ENCODE measurements around the gene OCEL1. TPM values are rescaled to one million over a fixed set of nuclear protein-coding genes. Genes with fewer than 3 reads are reported as not detected.

The OCEL1 gene
- total and polyA plus RNA-seq, 2 of the 13 experiments (the other 11 are each of a cell fraction or from before 2014, with no cell fraction given), result 10.6 to 17.2 TPM

GRCh38 chr19:17211547-17212446 is 14.2 kb upstream of the OCEL1 start:
- Histone ChIP-seq H3K4me2 (ENCODE audit: low read depth, low read length) (no peak overlapping the region), H3K27ac (ENCODE audit: extremely low read length, insufficient read depth, low read length) (no peak overlapping the region), H3K27me3 (ENCODE audit: control insufficient read depth in 1 of 2, insufficient read depth in 2 of 2, low read length in 2 of 2) (no peaks in the 10 kb centered on the region; a peak in 1 of 5 replicates), H3K36me3 (replicated peaks in 1 of 2; ENCODE audit: control insufficient read depth in 1 of 2, insufficient read depth in 2 of 2, low read length in 2 of 2) (peaks cover 2 to 6% of the 10 kb centered on the region in 2 experiments; a peak in 3 of 5 replicates), H3K4me1 (ENCODE audit: insufficient read depth, low read length) (peaks cover 28% of the 10 kb centered on the region), H2AFZ (ENCODE audit: low read length) (no peak overlapping the region), H3K4me3 (replicated peaks in 1 of 3; ENCODE audit: insufficient read depth in 1 of 3, low read depth in 2 of 3, low read length in 3 of 3) (no peak overlapping the region), H3K79me2 (ENCODE audit: insufficient read depth, low read length) (no peaks in the 10 kb centered on the region), H3K9me3 (ENCODE audit: low read length) (no peaks in the 10 kb centered on the region), H4K20me1 (ENCODE audit: insufficient read depth, low read length) (no peaks in the 10 kb centered on the region), H3K9ac (ENCODE audit: insufficient read depth, low read depth, low read length) (no peak overlapping the region)
- no peak for FAIRE-seq
- CTCF ChIA-PET (ENCODE audit: low intra/inter-chr PET ratio, low total read pairs), result no interaction called here
- DNase-seq (ENCODE audit: low spot score), result no peak
- BruUV-seq (replicated peaks), result no TSS peak
- in situ Hi-C loops (cut with HindIII; ENCODE audit: extremely low pct_ligation_motif_present, low pct_unique_long_range_greater_than_20kb) (no loop called here), intact Hi-C loops (cut with micrococcal nuclease; ENCODE audit: unreplicated experiment) (no loop called here)
- 98% methylated on average over 46 of the region's 58 CpGs for WGBS (ENCODE audit: low lambda C conversion rate)
- POLR2A ChIA-PET, result no interaction called here
- no peak for TF ChIP-seq BRCA1 (CRISPR knock-in tag; IDR thresholded peaks at IDR 0.05)
- no peak for TF ChIP-seq ZNF672 (CRISPR knock-in tag; IDR thresholded peaks at IDR 0.05)
- TF ChIP-seq ZSCAN9 (CRISPR knock-in tag; IDR thresholded peaks at IDR 0.05; ENCODE audit: borderline replicate concordance), result no peak
- no peak for TF ChIP-seq MLLT10 (CRISPR knock-in tag; IDR thresholded peaks at IDR 0.05)
- TF ChIP-seq ZNF24 (IDR thresholded peaks at IDR 0.05), result no peak
- TF ChIP-seq MTA1 (CRISPR knock-in tag; IDR thresholded peaks at IDR 0.05; ENCODE audit: borderline replicate concordance), result no peak
- TF ChIP-seq ZSCAN22 (CRISPR knock-in tag; IDR thresholded peaks at IDR 0.05), result no peak
- TF ChIP-seq STAT5B (CRISPR knock-in tag; IDR thresholded peaks at IDR 0.05), result no peak
- no peak for TF ChIP-seq MAX (IDR thresholded peaks at IDR 0.05)
- TF ChIP-seq ZNF260 (CRISPR knock-in tag; IDR thresholded peaks at IDR 0.05; ENCODE audit: borderline replicate concordance, low read depth), result no peak
- TF ChIP-seq ZNF496 (CRISPR knock-in tag; IDR thresholded peaks at IDR 0.05; ENCODE audit: insufficient replicate concordance), result no peak
- no peak for TF ChIP-seq KLF6 (CRISPR knock-in tag; IDR thresholded peaks at IDR 0.05)
- no peak for TF ChIP-seq CREBL2 (CRISPR knock-in tag; IDR thresholded peaks at IDR 0.05; ENCODE audit: borderline replicate concordance)
- no peak for TF ChIP-seq RFX1 (IDR thresholded peaks at IDR 0.05)
- no peak for TF ChIP-seq ZNF605 (CRISPR knock-in tag; IDR thresholded peaks at IDR 0.05)
- no peak for TF ChIP-seq KDM2A (CRISPR knock-in tag; IDR thresholded peaks at IDR 0.05; ENCODE audit: borderline replicate concordance, low read depth)
- no peak for ATAC-seq

All from HepG2 (cell line).